H9 (cell line): ENCODE results near the gene KDM2A. TPM values are rescaled to one million over a fixed set of nuclear protein-coding genes. Genes with fewer than 3 reads are reported as not detected.

Experiments used
- DNase-seq: peaks from one replicate; pipeline ENCODE4 v3.0.0-alpha.2; 2017
- H2AFZ ChIP-seq: one replicate; pipeline ENCODE4 v1.6.1; 2013; ENCODE audit warnings: mild to moderate bottlenecking, low read length, control low read depth, moderate library complexity
- H2AK5ac ChIP-seq: 2 replicates; pipeline ENCODE4 v1.6.1; 2013; ENCODE audit warnings: low read length, control low read depth, mixed read lengths; ENCODE audit not compliant: insufficient read length
- H2BK120ac ChIP-seq: one replicate; pipeline ENCODE4 v1.6.1; 2013; ENCODE audit warnings: low read depth, mild to moderate bottlenecking, low read length, control low read depth, inconsistent platforms; ENCODE audit not compliant: poor library complexity, severe bottlenecking
- H2BK12ac ChIP-seq: 2 replicates; pipeline ENCODE4 v1.6.1; 2013; ENCODE audit warnings: low read length, control low read depth, mixed read lengths, low read depth; ENCODE audit not compliant: insufficient read length
- H2BK15ac ChIP-seq: 2 replicates; pipeline ENCODE4 v1.6.1; 2013; ENCODE audit warnings: low read depth, low read length, control low read depth
- H2BK20ac ChIP-seq: one replicate; pipeline ENCODE4 v1.6.1; 2013; ENCODE audit warnings: low read depth, mild to moderate bottlenecking, low read length, control low read depth, inconsistent platforms; ENCODE audit not compliant: poor library complexity, severe bottlenecking
- H2BK5ac ChIP-seq: 2 replicates; pipeline ENCODE4 v1.6.1; 2013; ENCODE audit warnings: low read length, control low read depth, mixed read lengths; ENCODE audit not compliant: insufficient read length
- H3K14ac ChIP-seq: 2 replicates; pipeline ENCODE4 v1.6.1; 2013; ENCODE audit warnings: low read length, control low read depth; ENCODE audit not compliant: insufficient read depth
- H3K18ac ChIP-seq: 2 replicates; pipeline ENCODE4 v1.6.1; 2013; ENCODE audit warnings: low read depth, mild to moderate bottlenecking, mixed read lengths, low read length, control low read depth; ENCODE audit not compliant: insufficient read length
- H3K23ac ChIP-seq: 2 replicates; pipeline ENCODE4 v1.6.1; 2013; ENCODE audit warnings: low read length, control low read depth, mixed read lengths, low read depth; ENCODE audit not compliant: insufficient read length
- H3K23me2 ChIP-seq: 2 replicates; pipeline ENCODE4 v1.6.1; 2013; ENCODE audit warnings: low read depth, mild to moderate bottlenecking, mixed read lengths, low read length, control low read depth; ENCODE audit not compliant: insufficient read length, poor library complexity, severe bottlenecking
- H3K27ac ChIP-seq: 2 replicates; pipeline ENCODE4 v1.5.1; 2013; ENCODE audit warnings: low read length, control low read depth, mixed read lengths, low read depth; ENCODE audit not compliant: insufficient read length
- H3K27me3 ChIP-seq: 2 replicates; pipeline ENCODE4 v1.6.1; 2013; ENCODE audit warnings: low read length, control low read depth, inconsistent platforms; ENCODE audit not compliant: insufficient read depth
- H3K4ac ChIP-seq: 2 replicates; pipeline ENCODE4 v1.6.1; 2013; ENCODE audit warnings: low read depth, mild to moderate bottlenecking, control low read depth, inconsistent platforms, low read length, moderate library complexity
- H3K4me1 ChIP-seq: 2 replicates; pipeline ENCODE4 v1.6.1; 2013; ENCODE audit warnings: low read length, control low read depth, inconsistent platforms; ENCODE audit not compliant: insufficient read depth
- H3K4me2 ChIP-seq: 2 replicates; pipeline ENCODE4 v1.6.1; 2013; ENCODE audit warnings: low read length, control low read depth, mixed read lengths; ENCODE audit not compliant: insufficient read length, insufficient read depth
- H3K56ac ChIP-seq: 2 replicates; pipeline ENCODE4 v1.6.1; 2013; ENCODE audit warnings: low read depth, mild to moderate bottlenecking, mixed read lengths, low read length, control low read depth; ENCODE audit not compliant: insufficient read length
- H3K79me1 ChIP-seq: 2 replicates; pipeline ENCODE4 v1.6.1; 2013; ENCODE audit warnings: low read depth, mild to moderate bottlenecking, moderate library complexity, low read length, control low read depth, inconsistent platforms; ENCODE audit not compliant: insufficient read depth, poor library complexity, severe bottlenecking
- H3K79me2 ChIP-seq: 2 replicates; pipeline ENCODE4 v1.6.1; 2013; ENCODE audit warnings: low read length, control low read depth, inconsistent platforms; ENCODE audit not compliant: insufficient read depth
- H3K9ac ChIP-seq: 2 replicates; pipeline ENCODE4 v1.6.1; 2013; ENCODE audit warnings: low read length, control low read depth, mixed read lengths; ENCODE audit not compliant: insufficient read length; ENCODE audit errors: extremely low read depth
- H3K9me3 ChIP-seq: one replicate; pipeline ENCODE4 v1.6.1; 2013; ENCODE audit warnings: low read depth, low read length, inconsistent platforms; ENCODE audit not compliant: control insufficient read depth
- H3T11ph ChIP-seq: one replicate; pipeline ENCODE4 v1.6.1; 2013; ENCODE audit warnings: mild to moderate bottlenecking, low read length, control low read depth, inconsistent platforms
- H4K20me1 ChIP-seq: one replicate; pipeline ENCODE4 v1.6.1; 2013; ENCODE audit not compliant: control insufficient read depth, insufficient read length, insufficient read depth
- H4K5ac ChIP-seq: 2 replicates; pipeline ENCODE4 v1.6.1; 2013; ENCODE audit warnings: low read depth, mild to moderate bottlenecking, mixed read lengths, low read length, control low read depth; ENCODE audit not compliant: insufficient read length
- H4K8ac ChIP-seq: replicated peaks from 2 replicates; pipeline ENCODE4 v1.6.1; 2013; ENCODE audit warnings: low read length, control low read depth, mixed read lengths, low read depth; ENCODE audit not compliant: insufficient read length
- H4K91ac ChIP-seq: 2 replicates; pipeline ENCODE4 v1.6.1; 2013; ENCODE audit warnings: low read depth, mild to moderate bottlenecking, moderate library complexity, mixed read lengths, low read length, control low read depth; ENCODE audit not compliant: insufficient read length
- H3K27ac Mint-ChIP-seq, 3 experiments: 2 replicates in 2 of 3; 3 replicates in 1 of 3; pipeline ENCODE4 v1.8.0; 2020 to 2021; ENCODE audit warnings: mixed read lengths in 3 of 3, mild to moderate bottlenecking in 1 of 3, moderate library complexity in 1 of 3
- H3K27me3 Mint-ChIP-seq: 2 replicates; pipeline ENCODE4 v1.8.0; 2021; ENCODE audit warnings: low read depth, mild to moderate bottlenecking, moderate library complexity, mixed read lengths
- H3K36me3 Mint-ChIP-seq, 3 experiments: 2 replicates in 2 of 3; 3 replicates in 1 of 3; pipeline ENCODE4 v1.8.0; 2020 to 2021; ENCODE audit warnings: low read depth in 3 of 3, mixed read lengths in 3 of 3; ENCODE audit not compliant: insufficient read depth in 1 of 3
- H3K4me1 Mint-ChIP-seq, 2 experiments: 2 replicates each; pipeline ENCODE4 v1.8.0; 2020; ENCODE audit warnings: mixed read lengths in 2 of 2
- H3K4me3 Mint-ChIP-seq, 2 experiments: 2 replicates in 1 of 2; 3 replicates in 1 of 2; pipeline ENCODE4 v1.8.0; 2020 to 2021; ENCODE audit warnings: mild to moderate bottlenecking in 2 of 2, mixed read lengths in 2 of 2, moderate library complexity in 1 of 2
- H3K9me3 Mint-ChIP-seq, 2 experiments: 2 replicates in 1 of 2; 3 replicates in 1 of 2; pipeline ENCODE4 v1.8.0; 2020; ENCODE audit warnings: mild to moderate bottlenecking in 2 of 2, mixed read lengths in 2 of 2, moderate library complexity in 1 of 2
- WGBS: extraction: QIAGEN DNeasy Blood & Tissue Kit; methylation state at CpG from one replicate; pipeline ENCODE4 v1.1.7; 2013; ENCODE audit warnings: missing lambda C conversion rate, low lambda C conversion rate, mixed read lengths; ENCODE audit not compliant: insufficient read length; ENCODE audit errors: extremely low coverage; 5-methylcytosine and 5-hydroxymethylcytosine counted together
- total RNA-seq: library from RNA; stranded (reverse); gene quantifications from 2 replicates; pipeline ENCODE4 v1.2.1, GENCODE V29; 2021
- TF ChIP-seq, protein P1 (sequence below): fragments of 200-600 bp; sonication (generic); conservative IDR thresholded peaks from 3 replicates; pipeline ENCODE4 v1.8.0; 2021; ENCODE audit warnings: antibody characterized with exemption, mild to moderate bottlenecking

KDM2A gene
- total RNA-seq, 1 experiment from 2014 or later: 85.9 TPM

- Histone ChIP-seq H2BK20ac (no peak overlapping the region), H3K27ac (no peak overlapping the region), H3K4ac (no peak overlapping the region), H2AFZ (no peak overlapping the region), H3K4me1 (no peaks in the 10 kb centered on the region; the same call in 1 of the 2 replicates), H3K23ac (no peak overlapping the region), H3K56ac (no peak overlapping the region), H3T11ph (no peak overlapping the region), H3K4me2 (no peak overlapping the region), H2BK5ac (peak overlapping the region; percentile 46), H3K79me2 (no peaks in the 10 kb centered on the region), H3K14ac (no peak overlapping the region), H4K91ac (no peak overlapping the region), H4K5ac (no peak overlapping the region), H3K9me3 (no peaks in the 10 kb centered on the region), H3K27me3 (no peaks in the 10 kb centered on the region), H2BK120ac (no peak overlapping the region), H4K8ac (no peak overlapping the region), H2BK15ac (no peak overlapping the region), H3K79me1 (no peaks in the 10 kb centered on the region), H3K9ac (no peak overlapping the region), H3K18ac (no peak overlapping the region), H4K20me1 (no peaks in the 10 kb centered on the region), H2BK12ac (no peak overlapping the region), H2AK5ac (no peak overlapping the region), H3K23me2 (no peaks in the 10 kb centered on the region)
- no peaks in the 10 kb centered on the region for H3K27me3 Mint-ChIP-seq
- H3K27ac Mint-ChIP-seq: peak overlapping the region in 2 of 3 experiments; percentile 25 to 65; a peak in 4 of 7 replicates
- H3K4me1 Mint-ChIP-seq: peaks cover 16 to 24% of the 10 kb centered on the region in 2 experiments
- no peak for DNase-seq
- no peaks in the 10 kb centered on the region; a peak in 1 of 7 replicates for H3K36me3 Mint-ChIP-seq
- no CpG with 5 or more reads among the region's 6 CpGs for WGBS
- TF ChIP-seq, protein P1, sequence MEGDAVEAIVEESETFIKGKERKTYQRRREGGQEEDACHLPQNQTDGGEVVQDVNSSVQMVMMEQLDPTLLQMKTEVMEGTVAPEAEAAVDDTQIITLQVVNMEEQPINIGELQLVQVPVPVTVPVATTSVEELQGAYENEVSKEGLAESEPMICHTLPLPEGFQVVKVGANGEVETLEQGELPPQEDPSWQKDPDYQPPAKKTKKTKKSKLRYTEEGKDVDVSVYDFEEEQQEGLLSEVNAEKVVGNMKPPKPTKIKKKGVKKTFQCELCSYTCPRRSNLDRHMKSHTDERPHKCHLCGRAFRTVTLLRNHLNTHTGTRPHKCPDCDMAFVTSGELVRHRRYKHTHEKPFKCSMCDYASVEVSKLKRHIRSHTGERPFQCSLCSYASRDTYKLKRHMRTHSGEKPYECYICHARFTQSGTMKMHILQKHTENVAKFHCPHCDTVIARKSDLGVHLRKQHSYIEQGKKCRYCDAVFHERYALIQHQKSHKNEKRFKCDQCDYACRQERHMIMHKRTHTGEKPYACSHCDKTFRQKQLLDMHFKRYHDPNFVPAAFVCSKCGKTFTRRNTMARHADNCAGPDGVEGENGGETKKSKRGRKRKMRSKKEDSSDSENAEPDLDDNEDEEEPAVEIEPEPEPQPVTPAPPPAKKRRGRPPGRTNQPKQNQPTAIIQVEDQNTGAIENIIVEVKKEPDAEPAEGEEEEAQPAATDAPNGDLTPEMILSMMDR: no peak
- H3K9me3 Mint-ChIP-seq: no peaks in the 10 kb centered on the region; a peak in 1 of 5 replicates
- H3K4me3 Mint-ChIP-seq: no peak overlapping the region
These were observed 19.2 kb upstream of the KDM2A start for GRCh38 chr11:67099831-67100324.
